GM10266 (cell line): ENCODE data around the gene EDEM1.

Experiments
- DNase-seq: peaks from one replicate; pipeline ENCODE4 v3.0.0; 2012; ENCODE audit errors: extremely low spot score
- TF ChIP-seq, protein P1 (sequence below): IDR thresholded peaks from 2 replicates; pipeline ENCODE4 v1.5.1; 2012; ENCODE audit warnings: mild to moderate bottlenecking, low read depth; ENCODE audit not compliant: control insufficient read depth, insufficient read depth; ENCODE audit errors: missing control alignments

Gene EDEM1

GRCh38 chr3:5198986-5199731 is 11.7 kb downstream of the EDEM1 start:
- TF ChIP-seq, protein P1, sequence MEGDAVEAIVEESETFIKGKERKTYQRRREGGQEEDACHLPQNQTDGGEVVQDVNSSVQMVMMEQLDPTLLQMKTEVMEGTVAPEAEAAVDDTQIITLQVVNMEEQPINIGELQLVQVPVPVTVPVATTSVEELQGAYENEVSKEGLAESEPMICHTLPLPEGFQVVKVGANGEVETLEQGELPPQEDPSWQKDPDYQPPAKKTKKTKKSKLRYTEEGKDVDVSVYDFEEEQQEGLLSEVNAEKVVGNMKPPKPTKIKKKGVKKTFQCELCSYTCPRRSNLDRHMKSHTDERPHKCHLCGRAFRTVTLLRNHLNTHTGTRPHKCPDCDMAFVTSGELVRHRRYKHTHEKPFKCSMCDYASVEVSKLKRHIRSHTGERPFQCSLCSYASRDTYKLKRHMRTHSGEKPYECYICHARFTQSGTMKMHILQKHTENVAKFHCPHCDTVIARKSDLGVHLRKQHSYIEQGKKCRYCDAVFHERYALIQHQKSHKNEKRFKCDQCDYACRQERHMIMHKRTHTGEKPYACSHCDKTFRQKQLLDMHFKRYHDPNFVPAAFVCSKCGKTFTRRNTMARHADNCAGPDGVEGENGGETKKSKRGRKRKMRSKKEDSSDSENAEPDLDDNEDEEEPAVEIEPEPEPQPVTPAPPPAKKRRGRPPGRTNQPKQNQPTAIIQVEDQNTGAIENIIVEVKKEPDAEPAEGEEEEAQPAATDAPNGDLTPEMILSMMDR, result no peak
- no peak for DNase-seq

GRCh38 chr3:5201536-5201935 is 14.0 kb downstream of the EDEM1 start:
- no peak for DNase-seq

DNA sequence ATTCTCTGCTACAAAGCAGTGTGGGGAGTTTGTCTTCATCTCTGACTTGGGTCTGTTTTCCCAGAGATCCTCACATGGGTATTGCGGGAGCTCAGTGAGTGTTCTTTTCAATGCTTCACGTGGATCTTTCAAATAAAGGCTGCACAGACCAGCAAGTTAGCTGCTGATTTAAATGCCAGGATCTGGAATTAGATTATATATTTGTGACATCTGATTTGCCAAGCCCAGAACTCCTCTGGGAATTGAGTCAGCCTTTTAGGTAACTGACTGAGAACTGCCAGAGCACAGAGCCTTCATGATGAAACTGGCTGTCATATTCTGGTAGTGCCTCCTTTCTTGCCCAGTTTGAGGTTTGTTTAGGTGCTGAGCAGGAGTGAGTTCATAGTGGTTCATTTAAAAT is 14.7 kb downstream of the EDEM1 start:
- TF ChIP-seq, protein P1, result no peak
- no peak for DNase-seq

More at GRCh38 chr3:5201536-5201935, 14.0 kb downstream of the EDEM1 start:
- TF ChIP-seq, protein P1, result no peak

DNA sequence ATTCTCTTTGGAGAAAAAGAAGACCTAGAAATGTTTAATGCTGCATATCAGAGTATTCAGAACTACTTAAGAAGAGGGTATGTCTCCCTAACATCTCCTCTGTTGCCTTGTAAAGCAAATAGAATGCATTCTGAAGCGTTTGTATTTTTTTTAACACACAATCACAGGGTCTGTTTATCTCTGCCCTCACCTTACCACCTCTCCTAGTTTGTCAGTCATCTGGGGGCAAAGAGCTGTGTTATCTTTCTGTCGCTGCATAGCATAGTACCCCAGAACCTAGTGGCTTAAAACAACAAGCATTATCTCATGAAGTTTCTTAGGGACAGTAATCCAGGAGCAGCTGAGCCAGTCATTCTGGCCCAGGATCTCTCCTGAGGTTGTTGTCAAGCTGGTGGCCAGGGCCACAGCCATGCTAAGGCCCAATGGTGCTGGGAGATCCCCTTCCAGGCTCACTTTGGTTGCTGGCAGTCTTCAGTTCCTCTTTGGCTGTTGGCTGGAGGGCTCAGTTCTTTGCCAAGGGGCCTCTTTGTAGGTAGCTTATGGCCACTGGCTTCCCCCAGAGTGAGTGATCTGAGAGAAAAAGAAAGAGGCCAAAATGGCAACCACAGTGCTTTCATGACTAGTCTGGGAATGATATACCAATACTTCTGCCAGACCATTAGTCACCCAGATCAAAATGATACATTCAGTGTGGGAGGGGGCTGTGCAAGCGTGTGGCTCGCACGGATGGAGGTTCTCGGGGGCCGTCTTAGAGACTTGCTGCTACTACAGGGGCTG is 17.8 kb downstream of the EDEM1 start:
- TF ChIP-seq, protein P1, result no peak
- DNase-seq, result peak; percentile 51

DNA sequence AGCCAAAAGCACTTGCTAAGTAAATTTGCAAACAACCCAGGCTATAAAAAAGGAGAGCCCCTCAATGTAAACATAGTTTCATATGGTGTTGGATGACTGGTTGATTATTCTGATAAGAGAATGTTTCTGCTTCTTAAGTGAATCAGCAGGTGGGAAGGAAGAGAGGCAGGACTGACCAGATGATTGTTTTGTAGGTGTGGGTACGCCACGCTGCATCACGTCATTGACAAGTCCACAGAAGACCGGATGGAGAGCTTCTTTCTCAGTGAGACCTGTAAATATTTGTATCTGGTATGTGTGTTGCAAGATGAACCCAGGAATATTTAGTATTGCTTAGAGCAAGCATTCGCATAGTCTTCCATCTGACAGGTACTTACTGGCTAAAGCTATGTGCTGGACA is 23.4 kb downstream of the EDEM1 start:
- TF ChIP-seq, protein P1, result no peak
- no peak for DNase-seq

DNA sequence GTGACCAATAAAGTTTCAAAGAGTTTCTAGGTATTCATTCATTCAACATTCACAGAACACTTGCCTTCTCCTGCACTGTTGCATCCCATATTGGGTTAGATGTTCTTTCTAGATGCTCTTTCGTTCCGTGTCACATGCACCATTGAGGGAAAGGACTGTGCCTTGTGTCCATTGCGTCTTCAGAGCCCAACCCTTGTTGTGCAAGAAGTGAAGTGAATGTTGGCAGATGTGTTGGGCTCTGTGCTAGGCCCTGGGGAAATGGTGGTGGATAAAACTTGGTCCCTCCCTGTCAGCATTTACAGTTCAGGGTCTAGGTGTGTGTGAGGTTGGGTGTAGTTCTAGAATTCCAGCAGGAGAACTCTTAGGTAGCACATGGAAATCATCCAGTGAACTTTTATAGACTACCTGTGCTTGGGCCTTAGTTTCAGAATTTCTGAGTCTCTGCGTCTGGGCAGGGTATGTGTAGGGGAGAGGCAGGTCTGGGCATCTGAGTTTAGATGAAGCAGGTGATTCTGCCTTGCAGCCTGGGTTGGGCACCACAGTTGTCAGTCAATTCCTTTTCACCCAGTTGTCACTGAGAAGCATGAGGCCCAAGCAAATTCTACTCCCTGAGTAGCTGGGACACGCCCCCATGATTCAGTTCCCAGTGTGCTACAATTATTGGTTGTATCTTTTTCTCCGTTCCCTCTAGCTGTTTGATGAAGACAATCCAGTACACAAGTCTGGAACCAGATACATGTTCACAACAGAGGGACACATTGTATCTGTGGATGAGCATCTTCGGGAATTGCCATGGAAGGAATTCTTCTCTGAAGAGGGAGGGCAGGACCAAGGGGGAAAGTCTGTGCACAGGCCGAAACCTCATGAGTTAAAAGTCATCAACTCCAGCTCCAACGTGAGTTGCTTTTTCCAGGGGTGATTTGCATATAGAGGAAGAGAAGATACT is 25.4 kb downstream of the EDEM1 start:
- TF ChIP-seq, protein P1, result no peak
- DNase-seq, result no peak
